Chondrocyte (in vitro differentiated cells): Measurements from ENCODE around the gene TMEM169. TPM values are rescaled to one million over a fixed set of nuclear protein-coding genes. Genes with fewer than 3 reads are reported as not detected.

ENCODE experiments used
- DNase-seq: peaks from one replicate; pipeline ENCODE4 v3.0.0; 2021; ENCODE audit warnings: mixed read lengths, low spot score
- H3K27ac Mint-ChIP-seq: one replicate; pipeline ENCODE4 v1.8.0; 2021; ENCODE audit warnings: mild to moderate bottlenecking, moderate library complexity, mixed read lengths; ENCODE audit not compliant: unreplicated experiment
- H3K27me3 Mint-ChIP-seq: 2 replicates; pipeline ENCODE4 v1.8.0; 2021; ENCODE audit warnings: low read depth, mixed read lengths
- H3K36me3 Mint-ChIP-seq: 2 replicates; pipeline ENCODE4 v1.8.0; 2021; ENCODE audit warnings: low read depth, mixed read lengths
- H3K4me1 Mint-ChIP-seq: 2 replicates; pipeline ENCODE4 v1.8.0; 2021; ENCODE audit warnings: low read depth, mild to moderate bottlenecking, mixed read lengths
- H3K4me3 Mint-ChIP-seq: one replicate; pipeline ENCODE4 v1.8.0; 2021; ENCODE audit warnings: mild to moderate bottlenecking, moderate library complexity, mixed read lengths; ENCODE audit not compliant: unreplicated experiment
- H3K9me3 Mint-ChIP-seq: 2 replicates; pipeline ENCODE4 v1.8.0; 2021; ENCODE audit warnings: low read depth, mixed read lengths
- long read RNA-seq: library from polyadenylated mRNA; stranded (forward); transcript quantifications from one replicate; pipeline ENCODE4 v2.0.0, GENCODE V29; 2021
- total RNA-seq: library from RNA; stranded (reverse); gene quantifications from 3 replicates; pipeline ENCODE4 v1.2.1, GENCODE V29; 2021
- TF ChIP-seq, protein P1 (sequence below): fragments of 200-600 bp; sonication (generic); IDR thresholded peaks from 2 replicates; pipeline ENCODE4 v1.5.0; 2021; ENCODE audit warnings: antibody characterized with exemption, mild to moderate bottlenecking, moderate library complexity

TMEM169 gene, protein sequence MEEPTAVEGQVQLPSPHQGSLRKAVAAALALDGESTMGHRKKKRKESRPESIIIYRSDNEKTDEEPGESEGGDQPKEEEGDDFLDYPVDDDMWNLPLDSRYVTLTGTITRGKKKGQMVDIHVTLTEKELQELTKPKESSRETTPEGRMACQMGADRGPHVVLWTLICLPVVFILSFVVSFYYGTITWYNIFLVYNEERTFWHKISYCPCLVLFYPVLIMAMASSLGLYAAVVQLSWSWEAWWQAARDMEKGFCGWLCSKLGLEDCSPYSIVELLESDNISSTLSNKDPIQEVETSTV
- 1.3 to 2.0 TPM (median 1.5 TPM) in 3 replicates for total RNA-seq
- long read RNA-seq, partial matches to known transcripts: 0 of 3 reads
- long read RNA-seq, other reads (novel, unspliced or antisense): 0 of 3 reads

DNA sequence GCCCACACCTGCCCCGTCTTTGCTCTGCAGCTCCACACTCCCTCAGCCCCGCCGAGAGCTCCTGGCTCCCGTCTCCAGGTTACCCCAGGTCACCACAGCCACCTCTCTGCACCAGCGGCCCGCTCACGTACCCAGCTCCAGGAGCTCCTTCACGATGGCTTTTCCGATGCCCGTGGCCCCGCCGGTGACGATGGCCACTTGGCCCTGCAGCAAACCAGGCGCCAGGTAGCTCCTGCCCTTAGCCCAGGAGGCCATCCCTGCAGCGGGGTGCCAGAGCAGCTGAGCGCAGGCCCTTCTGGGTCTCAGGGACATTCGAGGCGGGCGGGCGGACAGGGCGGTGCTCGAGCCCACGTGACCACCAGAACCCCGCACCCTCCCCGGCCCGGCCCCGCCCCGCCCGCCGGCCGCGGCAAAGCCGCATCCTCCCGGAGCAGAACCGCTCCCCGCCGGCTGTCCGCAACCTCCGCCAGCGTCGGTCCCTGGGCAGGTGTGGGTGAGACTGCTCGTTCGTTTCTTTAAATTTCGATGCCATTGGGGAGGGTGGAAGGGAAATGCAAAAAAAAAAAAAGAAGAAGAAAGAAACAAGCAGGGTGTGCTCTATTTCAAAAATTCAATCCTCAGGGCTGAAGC, at the start of gene TMEM169, which contains the start of gene PECR:
Gene TMEM169 (plus strand): TSS at position 433 of the 630 bp plus-strand sequence. CDS start 14,045 bp downstream, outside the sequence.
Gene PECR (minus strand): TSS at position 323 of the 630 bp plus-strand sequence. CDS start 68 bp downstream, at position 255.
- Mint-ChIP-seq H3K4me3 (peak within 1 kb of the TSS; percentile 81), H3K9me3 (no peaks in the 10 kb centered on the region), H3K27ac (peak within 1 kb of the TSS; percentile 65), H3K36me3 (no peaks in the 10 kb centered on the region), H3K4me1 (peaks cover 23% of the 10 kb centered on the region), H3K27me3 (no peaks in the 10 kb centered on the region)
- DNase-seq: no peak
- TF ChIP-seq, protein P1, sequence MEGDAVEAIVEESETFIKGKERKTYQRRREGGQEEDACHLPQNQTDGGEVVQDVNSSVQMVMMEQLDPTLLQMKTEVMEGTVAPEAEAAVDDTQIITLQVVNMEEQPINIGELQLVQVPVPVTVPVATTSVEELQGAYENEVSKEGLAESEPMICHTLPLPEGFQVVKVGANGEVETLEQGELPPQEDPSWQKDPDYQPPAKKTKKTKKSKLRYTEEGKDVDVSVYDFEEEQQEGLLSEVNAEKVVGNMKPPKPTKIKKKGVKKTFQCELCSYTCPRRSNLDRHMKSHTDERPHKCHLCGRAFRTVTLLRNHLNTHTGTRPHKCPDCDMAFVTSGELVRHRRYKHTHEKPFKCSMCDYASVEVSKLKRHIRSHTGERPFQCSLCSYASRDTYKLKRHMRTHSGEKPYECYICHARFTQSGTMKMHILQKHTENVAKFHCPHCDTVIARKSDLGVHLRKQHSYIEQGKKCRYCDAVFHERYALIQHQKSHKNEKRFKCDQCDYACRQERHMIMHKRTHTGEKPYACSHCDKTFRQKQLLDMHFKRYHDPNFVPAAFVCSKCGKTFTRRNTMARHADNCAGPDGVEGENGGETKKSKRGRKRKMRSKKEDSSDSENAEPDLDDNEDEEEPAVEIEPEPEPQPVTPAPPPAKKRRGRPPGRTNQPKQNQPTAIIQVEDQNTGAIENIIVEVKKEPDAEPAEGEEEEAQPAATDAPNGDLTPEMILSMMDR: no peak

DNA sequence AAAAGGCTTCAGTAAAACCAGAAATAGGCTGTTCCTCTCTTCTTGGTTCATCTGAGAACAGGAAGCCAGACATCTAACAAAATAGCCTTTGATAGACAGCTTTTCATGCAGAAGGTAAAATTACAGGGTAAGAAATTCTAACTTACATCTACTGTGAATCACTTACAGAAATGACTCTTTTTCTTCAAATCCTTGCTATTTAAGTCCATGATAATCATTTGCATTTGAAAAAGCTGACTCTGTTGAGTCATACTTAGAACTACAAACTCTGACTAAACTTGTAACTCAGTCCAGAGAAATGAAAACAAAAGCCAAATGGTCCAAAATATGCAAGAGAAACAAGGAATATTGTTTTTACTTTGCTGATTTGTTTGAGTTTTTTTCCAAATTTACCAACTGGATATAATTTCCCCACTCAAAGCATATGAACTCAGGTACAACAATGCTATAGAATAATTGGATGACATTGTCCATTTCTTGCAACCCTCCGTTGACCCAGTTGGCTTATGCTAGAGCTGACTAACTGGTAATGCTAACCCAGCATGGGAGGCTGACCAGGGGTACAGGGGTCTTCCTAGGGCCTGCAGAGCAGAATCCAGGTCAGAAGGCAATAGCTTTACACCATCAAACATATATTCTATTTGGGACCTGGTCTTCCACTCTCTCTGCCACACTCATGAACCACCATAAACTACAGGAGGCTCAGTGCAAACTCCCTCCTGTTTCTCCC, 49.6 kb upstream of the TMEM169 start:
- H3K4me3 Mint-ChIP-seq: no peak overlapping the region

DNA sequence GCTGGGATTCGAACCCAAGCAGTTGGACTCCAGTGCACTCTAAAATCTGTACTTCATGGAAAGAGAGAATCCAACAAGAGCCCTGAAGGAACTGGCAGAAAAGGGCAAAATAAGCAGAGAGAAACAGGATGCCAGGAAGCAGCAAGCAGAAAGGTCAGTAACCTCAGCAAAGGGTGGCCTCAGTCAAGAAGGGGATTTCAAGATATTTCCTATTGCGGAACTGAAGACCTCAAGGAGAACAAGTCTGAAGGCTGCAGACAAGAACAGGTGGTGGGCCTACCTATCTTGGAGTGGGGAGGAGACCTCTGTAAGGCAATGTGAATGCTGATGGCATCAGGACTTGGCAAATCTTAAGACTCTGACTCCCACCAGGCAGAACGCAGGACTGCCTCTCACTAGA, 48.3 kb upstream of the TMEM169 start:
- Mint-ChIP-seq H3K9me3 (no peaks in the 10 kb centered on the region), H3K27me3 (no peaks in the 10 kb centered on the region), H3K4me1 (peaks cover 21% of the 10 kb centered on the region), H3K36me3 (no peaks in the 10 kb centered on the region), H3K4me3 (no peak overlapping the region), H3K27ac (no peak overlapping the region)
- DNase-seq: no peak
- TF ChIP-seq, protein P1: no peak

More for the DNA sequence above, 49.6 kb upstream of the TMEM169 start:
- H3K27ac Mint-ChIP-seq: peak overlapping the region; percentile 74
- TF ChIP-seq, protein P1: no peak
- no peaks in the 10 kb centered on the region for H3K36me3 Mint-ChIP-seq
- DNase-seq: no peak
- H3K4me1 Mint-ChIP-seq: peaks cover 21% of the 10 kb centered on the region
- H3K9me3 Mint-ChIP-seq: no peaks in the 10 kb centered on the region
- no peaks in the 10 kb centered on the region for H3K27me3 Mint-ChIP-seq

DNA sequence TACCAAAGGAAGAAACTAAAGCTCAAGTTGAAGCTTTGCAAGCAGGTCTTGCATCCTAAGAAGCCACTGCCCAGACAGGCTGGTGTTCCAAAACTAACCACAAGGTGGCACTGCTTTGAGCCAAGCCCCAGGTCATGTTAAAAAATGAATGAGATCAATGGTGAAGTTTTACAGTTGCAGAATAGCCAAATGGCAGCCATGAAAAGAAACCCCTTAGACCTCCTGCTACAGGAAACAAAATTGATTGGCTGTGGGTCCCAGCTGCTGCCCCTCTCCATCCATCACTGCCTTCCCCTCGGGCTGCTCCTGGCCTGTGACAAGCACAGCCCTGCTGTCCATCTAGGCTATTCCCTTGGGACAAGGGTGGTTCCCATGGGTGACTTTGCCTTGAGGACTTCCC, 47.7 kb upstream of the TMEM169 start:
- Mint-ChIP-seq H3K27ac (no peak overlapping the region), H3K4me1 (peaks cover 21% of the 10 kb centered on the region), H3K9me3 (no peaks in the 10 kb centered on the region), H3K27me3 (no peaks in the 10 kb centered on the region), H3K36me3 (no peaks in the 10 kb centered on the region), H3K4me3 (no peak overlapping the region)
- DNase-seq: no peak
- TF ChIP-seq, protein P1: peak; percentile 86

DNA sequence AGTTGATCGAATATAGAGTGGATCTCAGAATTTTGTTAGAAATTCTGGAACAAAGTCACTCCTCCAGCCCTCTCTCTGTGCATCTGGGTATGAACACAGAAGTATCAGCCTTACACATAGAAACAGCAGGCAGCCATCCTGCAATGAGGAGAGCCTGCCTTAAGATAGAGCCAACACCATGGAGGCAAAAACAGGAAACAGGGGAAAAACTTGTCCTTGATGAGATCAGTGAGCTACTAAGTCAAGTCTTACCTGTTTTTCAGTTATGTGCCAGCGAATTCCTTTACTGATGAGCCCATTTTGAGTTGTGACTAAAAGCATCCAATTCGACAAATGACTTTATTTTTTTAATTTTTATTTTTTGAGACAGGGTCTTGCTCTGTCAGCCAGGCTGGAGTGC, 41.8 kb upstream of the TMEM169 start:
- Mint-ChIP-seq H3K9me3 (no peaks in the 10 kb centered on the region), H3K27me3 (no peaks in the 10 kb centered on the region), H3K36me3 (peaks cover 4% of the 10 kb centered on the region), H3K4me3 (no peak overlapping the region), H3K4me1 (no peaks in the 10 kb centered on the region), H3K27ac (no peak overlapping the region)
- no peak for DNase-seq
- TF ChIP-seq, protein P1: no peak
